GM12892 (cell line): ENCODE data around the gene CD37.
"Not testable (repeated sequence)": the region's sequence is repeated elsewhere in the genome, so short reads cannot be mapped to it uniquely, and the experiment has no call there.

ENCODE experiments used
- DNase-seq: peaks from one replicate; pipeline ENCODE4 v3.0.0; 2011; ENCODE audit not compliant: insufficient read length
- FAIRE-seq: peaks from 2 replicates; lab custom pipeline; 2011; peaks lifted over from hg19 to GRCh38; lab: Jason Lieb, UNC
- POLR2A ChIP-seq: IDR thresholded peaks from 2 replicates; pipeline ENCODE4 v1.6.1; 2011; ENCODE audit warnings: low read depth, low read length, control low read depth
- POLR2AphosphoS5 ChIP-seq: IDR thresholded peaks from 2 replicates; pipeline ENCODE4 v1.6.1; 2011; ENCODE audit warnings: low read depth, low read length, control low read depth
- TAF1 ChIP-seq: IDR thresholded peaks from 2 replicates; pipeline ENCODE4 v1.6.1; 2011; ENCODE audit warnings: low read depth, mild to moderate bottlenecking, control low read depth, low read length, borderline replicate concordance

Gene CD37

DNA sequence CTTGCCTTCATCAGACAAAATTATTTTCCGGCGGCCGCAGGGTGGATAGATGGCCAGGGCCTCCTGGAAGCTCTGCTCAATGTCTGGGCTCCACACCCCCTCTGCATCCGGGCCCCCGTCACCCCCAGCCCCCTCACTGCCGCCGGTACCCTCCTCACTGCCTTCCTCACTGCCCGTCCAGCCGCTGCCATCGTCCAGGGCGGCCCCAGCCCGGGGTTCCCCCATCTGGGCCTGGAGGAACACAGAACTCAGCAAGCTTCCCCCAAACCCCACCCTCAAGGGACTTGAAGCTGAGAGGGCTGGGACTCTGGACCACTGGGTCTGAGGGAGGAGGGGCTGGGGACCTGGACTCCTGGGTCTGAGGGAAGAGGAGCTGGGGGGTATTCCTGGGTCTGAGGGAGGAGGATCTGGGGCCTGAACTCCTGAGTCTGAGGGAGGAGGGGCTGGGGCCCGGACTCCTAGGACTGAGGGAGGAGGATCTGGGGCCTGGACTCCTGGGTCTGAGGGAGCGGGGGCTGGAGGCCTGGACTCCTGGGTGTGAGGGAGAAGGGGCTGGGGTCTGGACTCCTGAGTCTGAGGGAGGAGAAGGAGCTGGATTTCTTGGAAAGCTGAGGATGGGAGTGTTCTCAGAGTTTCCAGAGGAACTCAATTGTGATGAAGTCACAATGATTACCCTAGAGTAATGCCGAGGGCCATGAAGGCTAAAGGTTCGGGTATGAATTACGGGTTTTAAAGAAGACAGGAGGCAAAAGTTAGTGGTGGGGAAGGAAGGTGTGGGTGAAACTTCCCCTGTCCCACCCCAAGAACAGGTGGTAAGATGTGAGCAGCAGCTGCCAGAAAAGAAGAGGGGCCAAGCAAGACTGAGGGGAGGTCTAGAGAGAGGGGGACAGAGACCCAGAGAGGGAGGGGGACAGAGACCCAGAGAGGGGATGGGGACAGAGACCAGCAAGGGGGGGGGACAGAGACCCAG lies 24.9 kb downstream of the CD37 start:
- no peak for TF ChIP-seq POLR2AphosphoS5
- no peak for TF ChIP-seq POLR2A
- no peak for TF ChIP-seq TAF1
- no peak for DNase-seq
- FAIRE-seq, result no peak

DNA sequence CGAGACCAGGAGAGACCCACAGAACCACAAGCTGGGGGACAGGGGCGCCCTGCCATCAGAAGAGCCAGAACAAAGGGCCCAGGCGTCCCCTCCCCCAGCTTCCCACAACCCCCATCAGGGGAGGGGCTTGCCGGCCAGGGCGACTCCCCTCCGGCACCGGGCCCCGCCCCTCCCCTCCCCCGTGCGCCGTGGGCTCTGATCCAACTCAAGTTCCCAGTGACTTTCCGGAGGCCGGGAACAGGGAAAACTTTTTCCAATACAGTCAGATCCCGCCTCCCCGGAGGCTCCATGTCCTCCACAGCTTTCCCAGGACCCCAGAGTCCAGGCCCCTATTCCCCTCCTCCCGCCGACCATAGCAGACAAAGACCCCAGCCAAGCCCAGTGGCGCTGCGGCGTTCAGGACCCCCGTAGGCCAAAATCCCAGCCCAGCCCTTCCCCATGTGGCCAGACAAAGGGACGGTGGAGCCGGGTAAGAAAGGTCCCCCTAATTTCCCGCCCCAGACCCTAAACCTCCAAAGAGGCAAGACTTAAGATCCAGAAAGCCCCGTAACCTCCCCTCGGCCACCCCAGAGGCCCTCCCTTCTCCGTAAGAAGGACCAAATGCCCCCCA lies 26.3 kb downstream of the CD37 start:
- TF ChIP-seq POLR2AphosphoS5 (no peak), POLR2A (no peak), TAF1 (no peak)
- DNase-seq (no peak), FAIRE-seq (no peak)

DNA sequence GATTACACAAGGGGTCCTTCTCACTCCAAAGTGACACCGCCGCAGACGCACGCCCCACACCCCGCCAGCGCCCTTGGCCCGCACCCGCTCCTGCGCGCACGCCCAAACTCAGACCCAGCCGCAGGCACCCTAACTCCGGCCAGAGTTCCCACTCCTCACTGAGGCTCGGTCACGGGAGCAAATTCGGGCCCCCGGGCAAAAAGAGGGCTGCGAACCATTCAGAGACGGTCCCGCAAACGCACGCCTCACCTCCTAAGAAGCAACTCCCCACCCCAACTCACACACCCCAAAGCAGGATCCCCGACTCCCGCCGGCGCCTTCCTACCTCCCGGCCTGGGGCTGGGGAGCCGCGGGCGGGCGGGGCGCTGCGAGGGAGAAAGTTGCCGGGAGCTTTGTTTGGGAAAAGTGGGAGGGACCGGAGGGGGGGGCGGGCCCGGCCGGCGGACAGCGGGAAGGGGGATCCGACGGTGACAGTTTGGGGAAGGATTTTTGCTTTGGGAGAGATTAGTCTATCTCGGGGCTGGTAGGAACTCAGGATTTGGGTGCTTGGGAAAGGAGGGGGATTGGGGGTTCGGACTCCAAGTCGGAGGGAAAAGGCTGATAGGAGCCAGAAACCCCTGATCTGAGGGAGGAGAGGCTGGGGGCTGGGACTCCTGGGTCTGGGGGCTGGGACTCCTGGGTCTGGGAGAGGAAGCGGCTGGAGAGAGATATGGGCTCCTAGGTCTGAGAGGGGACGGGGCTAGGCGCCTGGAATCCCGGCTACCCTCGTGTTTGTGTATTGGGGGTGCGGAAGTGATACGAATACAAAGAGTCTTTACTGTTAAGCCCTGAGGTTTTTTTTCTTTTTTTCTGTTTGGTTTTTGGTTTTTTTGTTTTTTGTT lies 27.1 kb downstream of the CD37 start, which contains the start of gene TEAD2:
TEAD2 (minus strand) TSS at position 369 of the 881 bp plus-strand sequence. CDS start 2,341 bp downstream, outside the sequence.
- FAIRE-seq, result no peak
- no peak for TF ChIP-seq POLR2A
- TF ChIP-seq TAF1, result no peak
- no peak for TF ChIP-seq POLR2AphosphoS5
- no peak for DNase-seq

GRCh38 chr19:49362929-49363267 lies 27.7 kb downstream of the CD37 start:
- no peak for TF ChIP-seq TAF1
- TF ChIP-seq POLR2A, result no peak
- no peak for TF ChIP-seq POLR2AphosphoS5
- no peak for DNase-seq
- FAIRE-seq, result no peak

GRCh38 chr19:49363268-49364082 lies 28.3 kb downstream of the CD37 start, which contains the start of gene DKKL1:
DKKL1 (plus strand) TSS chr19:49363877; CDS start chr19:49363999, 122 bp downstream.
- DNase-seq (peak; percentile 70), FAIRE-seq (peak; percentile 88)
- TF ChIP-seq TAF1 (no peak), POLR2A (no peak), POLR2AphosphoS5 (no peak)

DNA sequence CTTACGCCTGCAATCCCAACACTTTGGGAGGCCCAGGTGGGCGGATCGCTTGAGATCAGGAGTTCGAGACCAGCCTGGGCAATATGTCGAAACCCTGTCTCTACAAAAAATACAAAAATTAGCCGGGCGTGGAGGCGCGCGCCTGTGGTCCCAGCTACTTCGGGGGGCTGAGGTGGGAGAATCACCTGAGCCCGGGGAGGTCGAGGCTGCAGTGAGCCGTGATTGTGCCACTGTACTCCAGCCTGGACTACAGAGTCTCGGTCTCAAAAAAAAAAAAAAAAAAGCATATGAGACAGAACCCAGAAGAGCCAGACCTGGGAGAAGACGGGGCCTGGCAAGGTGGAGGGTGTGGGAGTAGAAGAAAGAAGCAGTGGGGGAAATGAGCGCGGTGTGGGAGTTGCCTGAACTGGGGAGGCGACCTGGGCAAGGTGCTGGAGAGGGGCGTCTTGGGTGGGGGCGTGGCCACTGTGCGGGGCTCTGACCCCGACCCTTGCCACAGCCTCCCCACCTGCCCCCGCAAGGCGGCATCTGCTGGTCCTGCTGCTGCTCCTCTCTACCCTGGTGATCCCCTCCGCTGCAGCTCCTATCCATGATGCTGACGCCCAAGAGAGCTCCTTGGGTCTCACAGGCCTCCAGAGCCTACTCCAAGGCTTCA lies 29.0 kb downstream of the CD37 start:
- no peak for FAIRE-seq
- TF ChIP-seq TAF1, result no peak
- no peak for TF ChIP-seq POLR2A
- no peak for TF ChIP-seq POLR2AphosphoS5
- DNase-seq, result no peak

DNA sequence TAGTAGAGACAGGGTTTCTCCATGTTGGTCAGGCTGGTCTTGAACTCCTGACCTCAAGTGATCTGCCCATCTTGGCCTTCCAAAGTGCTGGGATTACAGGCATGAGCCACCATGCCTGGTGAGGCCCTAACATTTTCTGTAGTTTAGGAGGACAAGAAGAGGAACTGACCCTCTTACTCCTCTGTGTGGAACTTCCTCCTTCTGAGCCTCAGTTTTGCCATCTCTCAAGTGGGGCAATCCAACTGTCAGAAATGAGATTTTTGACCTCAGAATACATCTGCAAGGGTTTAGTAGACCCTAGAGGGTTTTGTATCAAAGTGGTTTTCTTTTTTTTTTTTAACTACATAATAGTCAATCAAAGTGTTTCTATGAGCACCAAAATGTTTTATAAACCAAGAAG lies 30.9 kb downstream of the CD37 start:
- TF ChIP-seq POLR2A, result no peak
- TF ChIP-seq TAF1, result no peak
- no peak for TF ChIP-seq POLR2AphosphoS5
- FAIRE-seq, result no peak
- no peak for DNase-seq

DNA sequence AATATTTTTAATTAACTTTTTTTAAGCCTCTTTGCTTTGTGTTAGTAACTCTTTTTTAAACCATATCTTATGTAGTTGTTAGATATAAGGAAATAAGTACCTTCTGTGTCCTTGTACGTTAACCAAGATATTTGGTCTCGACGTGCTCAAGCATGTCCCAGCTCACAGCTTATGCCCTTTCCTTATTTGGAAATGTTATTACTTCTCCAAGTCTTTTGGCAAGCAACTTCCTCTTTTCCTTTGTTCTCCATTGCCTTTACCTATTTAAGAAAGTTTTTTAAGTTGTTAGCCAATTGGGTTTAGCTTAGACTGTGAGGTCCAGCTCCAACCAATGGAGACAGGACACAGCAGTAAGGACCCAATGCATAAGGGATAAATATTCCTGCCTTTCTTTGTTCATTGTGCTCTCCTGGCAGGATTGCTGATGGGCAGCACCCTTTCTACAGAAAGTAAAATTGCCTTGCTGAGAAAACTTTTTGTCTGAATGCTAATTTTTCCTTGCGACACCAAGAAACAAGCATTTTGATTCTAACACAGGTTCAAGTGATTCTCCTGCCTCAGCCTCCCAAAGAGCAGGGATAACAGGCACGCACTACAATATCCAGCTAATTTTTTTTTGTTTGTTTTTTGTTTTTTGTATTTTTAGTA lies 33.6 kb downstream of the CD37 start:
- no peak for DNase-seq
- TF ChIP-seq TAF1 (no peak), POLR2A (no peak), POLR2AphosphoS5 (no peak)
- FAIRE-seq, result no peak

DNA sequence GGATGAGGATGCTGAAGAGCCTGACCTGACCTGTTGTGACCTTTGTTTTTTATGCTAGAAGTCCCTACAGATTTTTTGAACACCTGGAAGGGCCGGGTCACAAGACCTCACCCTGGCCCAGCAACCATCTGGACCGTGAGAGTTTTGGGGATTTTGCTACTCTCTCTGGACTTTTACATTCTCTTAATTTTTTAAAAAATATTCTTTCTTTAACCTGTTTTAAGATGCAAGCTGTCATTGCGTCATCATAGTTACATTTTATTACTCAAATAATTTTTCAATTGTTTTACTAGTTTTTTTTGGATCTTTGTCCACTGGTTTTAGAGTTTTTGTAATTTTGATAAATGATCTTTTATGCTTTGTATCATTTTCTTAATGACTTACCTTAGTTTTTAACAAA lies 36.0 kb downstream of the CD37 start:
- TF ChIP-seq TAF1 (no peak), POLR2AphosphoS5 (no peak), POLR2A (no peak)
- FAIRE-seq (no peak), DNase-seq (no peak)

DNA sequence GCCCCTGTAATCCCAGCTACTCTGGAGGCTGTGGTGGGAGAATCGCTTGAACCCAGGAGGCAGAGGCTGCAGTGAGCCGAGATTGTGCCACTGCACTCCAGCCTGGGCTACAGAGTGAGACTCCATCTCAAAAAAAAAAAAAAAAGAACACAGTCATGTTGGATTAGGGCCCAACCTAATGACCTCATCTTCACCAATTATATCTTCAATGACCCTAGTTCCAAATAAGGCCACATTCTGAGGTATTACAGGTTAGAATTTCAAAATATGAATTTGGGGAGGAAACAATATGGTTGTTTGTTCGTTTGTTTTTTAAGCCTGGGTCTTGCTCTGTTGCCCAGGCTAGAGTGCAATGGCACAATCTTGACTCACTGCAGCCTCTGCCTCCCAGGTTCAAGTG lies 38.0 kb downstream of the CD37 start:
- not testable (repeated sequence) for FAIRE-seq, DNase-seq
